A549 (cell line): ENCODE data around the gene BEND6. TPM values are rescaled to one million over a fixed set of nuclear protein-coding genes. Genes with fewer than 3 reads are reported as not detected.
A peak's percentile ranks its signal among the peaks of the same experiment; 100 is the strongest.

Source experiments
- ATAC-seq, 2 experiments: fragments of 200-7000 bp in 1 of 2; fragments of >200 bp in 1 of 2; cut with Nextera tagmentation in 1 of 2; cut with Tn5 transposase in 1 of 2; 3 replicates each; pipeline versions ENCODE4 v1.8.0 to v1.9.1; 2018 to 2020; ENCODE audit warnings: mild to moderate bottlenecking in 1 of 2, moderate library complexity in 1 of 2
- CTCF ChIA-PET: fragments of 300-600 bp; sonication (Branson Sonifier 250); formaldehyde crosslinking; extraction: SDS; loops from one replicate; lab custom pipeline; 2021; ENCODE audit warnings: antibody characterized with exemption, inconsistent platforms; lab: Yijun Ruan, JAX
- POLR2A ChIA-PET: fragments of 350-600 bp; formaldehyde crosslinking; extraction: SDS; loops from one replicate; lab custom pipeline; 2021; ENCODE audit warnings: antibody characterized with exemption, inconsistent platforms; lab: Yijun Ruan, JAX
- DNase-seq, 2 experiments: peaks; one replicate each; pipeline versions ENCODE4 v3.0.0 to v3.0.0-alpha.2; 2011 to 2016; ENCODE audit warnings: low read depth in 1 of 2, low spot score in 1 of 2
- FAIRE-seq: peaks from 2 replicates; lab custom pipeline; 2011; peaks lifted over from hg19 to GRCh38; lab: Jason Lieb, UNC
- H3K27ac ChIP-seq, 2 experiments: fragments of >200 bp; sonication (Bioruptor Twin); formaldehyde crosslinking; 3 replicates each; pipeline ENCODE4 v1.5.1; 2016 to 2017
- H3K4me1 ChIP-seq: fragments of >200 bp; sonication (Bioruptor Twin); formaldehyde crosslinking; 3 replicates; pipeline ENCODE4 v1.6.1; 2016
- H3K4me2 ChIP-seq: fragments of >200 bp; sonication (Bioruptor Twin); formaldehyde crosslinking; 3 replicates; pipeline ENCODE4 v1.6.1; 2016
- H3K4me3 ChIP-seq: fragments of >200 bp; sonication (Bioruptor Twin); formaldehyde crosslinking; 3 replicates; pipeline ENCODE4 v1.5.1; 2016
- H3K9me3 ChIP-seq: fragments of >200 bp; sonication (Bioruptor Twin); formaldehyde crosslinking; 3 replicates; pipeline ENCODE4 v1.6.1; 2016
- CBX2 ChIP-seq: fragments of 200-600 bp; sonication (generic); IDR thresholded peaks from 2 replicates; pipeline ENCODE4 v1.6.1; 2016; ENCODE audit warnings: low read depth, mild to moderate bottlenecking, borderline replicate concordance
- ELK1 ChIP-seq: fragments of 150-350 bp; IDR thresholded peaks from 2 replicates; pipeline ENCODE4 v1.6.1; 2014; ENCODE audit warnings: low read depth, mild to moderate bottlenecking, low read length
- EP300 ChIP-seq, 2 experiments: fragments of >200 bp; sonication (Bioruptor Twin); formaldehyde crosslinking; IDR thresholded peaks; 2 replicates in 1 of 2; 3 replicates in 1 of 2; pipeline ENCODE4 v1.6.1; 2016 to 2017
- FOSB ChIP-seq: fragments of 250-450 bp; sonication (Bioruptor Pico); IDR thresholded peaks from 2 replicates; pipeline ENCODE4 v1.5.0; 2020; ENCODE audit warnings: mild to moderate bottlenecking, moderate library complexity
- FOSL2 ChIP-seq, 2 experiments: fragments of 450-650 bp in 1 of 2; fragments of >200 bp in 1 of 2; sonication (Bioruptor Twin) in 1 of 2; formaldehyde crosslinking; IDR thresholded peaks; 2 replicates each; pipeline versions ENCODE4 v1.5.0 to v1.6.1; 2016 to 2020; ENCODE audit warnings: mild to moderate bottlenecking in 1 of 2, moderate library complexity in 1 of 2
- FOXS1 ChIP-seq: fragments of 250-450 bp; sonication (Bioruptor Pico); IDR thresholded peaks from 2 replicates; pipeline ENCODE4 v1.5.0; 2020; ENCODE audit warnings: mild to moderate bottlenecking, moderate library complexity
- HDAC2 ChIP-seq: fragments of 200-600 bp; sonication (generic); IDR thresholded peaks from 2 replicates; pipeline ENCODE4 v1.6.1; 2016
- HES2 ChIP-seq: fragments of >200 bp; sonication (Bioruptor Twin); formaldehyde crosslinking; IDR thresholded peaks from 2 replicates; pipeline ENCODE4 v1.6.1; 2016
- JUNB ChIP-seq: fragments of >200 bp; sonication (Bioruptor Twin); formaldehyde crosslinking; IDR thresholded peaks from 2 replicates; pipeline ENCODE4 v1.6.1; 2016
- KDM1A ChIP-seq: fragments of 200-600 bp; sonication (generic); IDR thresholded peaks from 2 replicates; pipeline ENCODE4 v1.6.1; 2016; ENCODE audit warnings: low read depth, mild to moderate bottlenecking
- KDM5A ChIP-seq: fragments of 200-600 bp; sonication (generic); IDR thresholded peaks from 2 replicates; pipeline ENCODE4 v1.6.1; 2016; ENCODE audit warnings: antibody characterized with exemption, mild to moderate bottlenecking
- MAFK ChIP-seq: fragments of 450-650 bp; IDR thresholded peaks from 2 replicates; pipeline ENCODE4 v1.6.1; 2014; ENCODE audit not compliant: partially characterized antibody
- MAZ ChIP-seq: fragments of 150-350 bp; IDR thresholded peaks from 2 replicates; pipeline ENCODE4 v1.6.1; 2014; ENCODE audit warnings: antibody characterized with exemption, low read depth, low read length, borderline replicate concordance
- NFE2L2 ChIP-seq: fragments of 150-350 bp; conservative IDR thresholded peaks from 2 replicates; pipeline ENCODE4 v1.6.1; 2014; ENCODE audit warnings: low read length
- PBX3 ChIP-seq: IDR thresholded peaks from 2 replicates; pipeline ENCODE4 v1.6.1; 2012
- PHF8 ChIP-seq: fragments of 200-600 bp; sonication (generic); IDR thresholded peaks from 2 replicates; pipeline ENCODE4 v1.6.1; 2016; ENCODE audit warnings: low read depth, mild to moderate bottlenecking, antibody characterized with exemption, moderate library complexity, borderline replicate concordance
- POLR2A ChIP-seq: IDR thresholded peaks from 2 replicates; pipeline ENCODE4 v1.6.1; 2012; ENCODE audit warnings: mild to moderate bottlenecking, low read length
- RAD21 ChIP-seq, 2 experiments: fragments of >200 bp in 1 of 2; sonication (Bioruptor Twin) in 1 of 2; formaldehyde crosslinking in 1 of 2; IDR thresholded peaks in 1 of 2; conservative IDR thresholded peaks in 1 of 2; 2 replicates in 1 of 2; 3 replicates in 1 of 2; pipeline ENCODE4 v1.6.1; 2012 to 2018; ENCODE audit warnings: inconsistent platforms in 1 of 2
- RARB ChIP-seq: fragments of 250-450 bp; sonication (Bioruptor Pico); IDR thresholded peaks from 2 replicates; pipeline ENCODE4 v1.8.0; 2021; ENCODE audit warnings: mild to moderate bottlenecking, moderate library complexity
- RCOR1 ChIP-seq: fragments of 150-350 bp; IDR thresholded peaks from 2 replicates; pipeline ENCODE4 v1.6.1; 2014; ENCODE audit warnings: antibody characterized with exemption, low read length, low read depth
- USF2 ChIP-seq: fragments of 450-650 bp; IDR thresholded peaks from 2 replicates; pipeline ENCODE4 v1.6.1; 2014; ENCODE audit warnings: antibody characterized with exemption
- ZFP36 ChIP-seq: fragments of 450-650 bp; IDR thresholded peaks from 2 replicates; pipeline ENCODE4 v1.6.1; 2014; ENCODE audit warnings: borderline replicate concordance; ENCODE audit not compliant: partially characterized antibody
- WGBS: methylation state at CpG from one replicate; pipeline ENCODE4 v1.1.6; 2017; ENCODE audit errors: missing lambda C conversion rate; 5-methylcytosine and 5-hydroxymethylcytosine counted together
- polyA plus RNA-seq, 4 experiments: library from polyadenylated mRNA; depleted of rRNA in 3 of 4; stranded (reverse); fragments of >200 nt; fragmentation: RNase III in 1 of 4; extraction: RNeasy Plus Mini Kit Qiagen cat#74134 plus additional on column Dnase treatment in 1 of 4; gene quantifications; 2 replicates in 3 of 4; 3 replicates in 1 of 4; pipeline ENCODE4 v1.2.3, GENCODE V29; 2011 to 2017
- TF ChIP-seq, protein P1 (sequence below): fragments of >200 bp; sonication (Bioruptor Twin); formaldehyde crosslinking; IDR thresholded peaks from 3 replicates; pipeline ENCODE4 v1.5.1; 2016

The BEND6 gene
- polyA plus RNA-seq, 2 of the 4 experiments (the other 2 are of a cell fraction), result 2.1 to 2.9 TPM

DNA sequence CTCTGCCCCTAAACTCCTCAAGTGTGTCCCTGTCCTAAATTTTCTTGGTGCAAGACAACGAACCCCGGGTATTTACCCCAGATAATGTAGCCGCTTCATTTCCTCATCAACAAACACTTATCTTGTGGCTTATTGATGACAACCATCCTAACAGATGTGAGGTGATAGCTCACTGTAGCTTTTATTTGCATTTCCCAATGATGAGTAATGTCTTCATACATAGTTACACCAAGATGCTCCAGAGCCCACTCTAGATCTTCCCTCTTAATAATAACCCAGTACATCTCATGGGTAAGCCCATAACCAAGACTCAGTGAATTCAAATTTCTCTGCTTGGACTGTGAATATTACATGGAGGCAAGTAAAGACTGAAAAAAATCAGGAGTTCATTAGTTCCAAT is 48.2 kb upstream of the BEND6 start:
- POLR2A ChIA-PET, result no interaction called here
- peak overlapping the region; percentile 40 for H3K4me2 ChIP-seq

GRCh38 chr6:56909115-56909907 is 45.6 kb upstream of the BEND6 start:
- ATAC-seq (no peak), DNase-seq (no peak), FAIRE-seq (no peak)
- Histone ChIP-seq H3K4me1 (peaks cover 39% of the 10 kb centered on the region), H3K27ac (no peak overlapping the region), H3K9me3 (no peaks in the 10 kb centered on the region), H3K4me2 (no peak overlapping the region)
- POLR2A ChIA-PET, result no interaction called here
- no peak for TF ChIP-seq RAD21 (conservative IDR thresholded peaks at IDR 0.05 in 1 of 2, IDR thresholded peaks at IDR 0.05 in 1 of 2)
- no peak for TF ChIP-seq MAZ
- TF ChIP-seq, protein P1, sequence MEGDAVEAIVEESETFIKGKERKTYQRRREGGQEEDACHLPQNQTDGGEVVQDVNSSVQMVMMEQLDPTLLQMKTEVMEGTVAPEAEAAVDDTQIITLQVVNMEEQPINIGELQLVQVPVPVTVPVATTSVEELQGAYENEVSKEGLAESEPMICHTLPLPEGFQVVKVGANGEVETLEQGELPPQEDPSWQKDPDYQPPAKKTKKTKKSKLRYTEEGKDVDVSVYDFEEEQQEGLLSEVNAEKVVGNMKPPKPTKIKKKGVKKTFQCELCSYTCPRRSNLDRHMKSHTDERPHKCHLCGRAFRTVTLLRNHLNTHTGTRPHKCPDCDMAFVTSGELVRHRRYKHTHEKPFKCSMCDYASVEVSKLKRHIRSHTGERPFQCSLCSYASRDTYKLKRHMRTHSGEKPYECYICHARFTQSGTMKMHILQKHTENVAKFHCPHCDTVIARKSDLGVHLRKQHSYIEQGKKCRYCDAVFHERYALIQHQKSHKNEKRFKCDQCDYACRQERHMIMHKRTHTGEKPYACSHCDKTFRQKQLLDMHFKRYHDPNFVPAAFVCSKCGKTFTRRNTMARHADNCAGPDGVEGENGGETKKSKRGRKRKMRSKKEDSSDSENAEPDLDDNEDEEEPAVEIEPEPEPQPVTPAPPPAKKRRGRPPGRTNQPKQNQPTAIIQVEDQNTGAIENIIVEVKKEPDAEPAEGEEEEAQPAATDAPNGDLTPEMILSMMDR, result no peak
- TF ChIP-seq HES2, result no peak
- TF ChIP-seq MAFK, result no peak
- TF ChIP-seq PHF8, result no peak
- TF ChIP-seq, all 56 proteins: peak for 0
- CTCF ChIA-PET, result interaction anchor here (0.9 to 2.0 kb wide), 5 partner anchors 11 to 408 kb away, joined by 3 to 7 read pairs (median 4); partner anchors contain the start of gene BEND6
- H3K4me3 ChIP-seq, result no peak overlapping the region
- 54% methylated on average over 4 of the region's 4 CpGs for WGBS

More for the DNA sequence above, 48.2 kb upstream of the BEND6 start:
- peak in 1 of 2 experiments; percentile 59; a peak in 3 of 6 replicates for ATAC-seq
- Histone ChIP-seq H3K9me3 (no peaks in the 10 kb centered on the region), H3K27ac (0 out of 6 replicates have a peak overlapping the region, but pooled peaks of 1 of the 2 experiments have one; percentile 3), H3K4me1 (peaks cover 44% of the 10 kb centered on the region), H3K4me3 (no peak overlapping the region)
- WGBS, result 52% methylated on average over 3 of the region's 3 CpGs
- no peak for FAIRE-seq
- DNase-seq, result no peak
- TF ChIP-seq CBX2 (no peak), JUNB (no peak), FOSL2 (IDR thresholded peaks at IDR 0.05) (no peak), FOSL2 (CRISPR knock-in tag; IDR thresholded peaks at IDR 0.05) (peak; percentile 21; the same call in 1 of the 2 replicates)
- CTCF ChIA-PET, result interaction anchor here (1.0 to 1.3 kb wide), 3 partner anchors 48 to 410 kb away, joined by 3 to 6 read pairs (median 4); partner anchors contain the start of genes BEND6 and PRIM2

DNA sequence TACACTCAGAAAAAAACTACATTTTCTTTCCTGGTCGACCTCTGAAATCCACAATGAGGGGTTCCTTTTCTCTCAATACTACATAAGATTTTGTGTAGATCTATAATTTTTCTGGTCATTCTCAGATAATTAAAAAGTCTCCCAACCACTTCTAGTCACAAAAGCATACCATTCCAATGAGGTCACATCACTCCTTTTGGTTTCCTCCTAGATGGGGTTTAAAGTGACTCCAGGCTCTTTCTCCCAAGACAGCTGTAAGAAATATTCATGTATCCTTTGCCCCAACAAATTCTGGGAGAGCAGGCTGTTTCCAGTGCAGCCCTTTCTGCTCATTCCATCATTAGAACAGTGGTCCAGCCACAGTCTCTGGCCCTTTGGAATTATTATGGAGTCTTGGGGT is 43.1 kb upstream of the BEND6 start:
- peak overlapping the region; percentile 15; the same call in 1 of the 3 replicates for H3K4me2 ChIP-seq

More for the DNA sequence above, 43.1 kb upstream of the BEND6 start:
- CTCF ChIA-PET, result interaction anchor here (0.7 to 4.3 kb wide), 6 partner anchors 9 to 405 kb away, joined by 3 to 31 read pairs (median 4); partner anchors contain the start of genes BEND6 and PRIM2
- peaks cover 34% of the 10 kb centered on the region for H3K4me1 ChIP-seq
- H3K9me3 ChIP-seq, result no peaks in the 10 kb centered on the region
- no peak overlapping the region for H3K4me3 ChIP-seq
- 0 out of 6 replicates have a peak overlapping the region, but pooled peaks of 1 of the 2 experiments have one; percentile 26 for H3K27ac ChIP-seq
- DNase-seq, result no peak
- no peak for FAIRE-seq
- no peak for ATAC-seq
- 41% methylated on average over 1 of the region's 1 CpG for WGBS
- TF ChIP-seq RARB (CRISPR knock-in tag), result no peak
- no peak for TF ChIP-seq RCOR1
- no peak for TF ChIP-seq FOSB (CRISPR knock-in tag)
- TF ChIP-seq USF2, result no peak
- no peak for TF ChIP-seq NFE2L2
- TF ChIP-seq MAFK, result no peak
- TF ChIP-seq, protein P1, result no peak
- no peak for TF ChIP-seq KDM5A
- no peak for TF ChIP-seq MAZ
- no peak for TF ChIP-seq PBX3
- no peak for TF ChIP-seq ELK1
- TF ChIP-seq HDAC2, result no peak
- no peak for TF ChIP-seq POLR2A
- no peak for TF ChIP-seq ZFP36
- TF ChIP-seq CBX2, result no peak
- TF ChIP-seq KDM1A, result no peak
- TF ChIP-seq EP300 (IDR thresholded peaks at IDR 0.05), result no peak
- no peak for TF ChIP-seq FOXS1
- POLR2A ChIA-PET, result no interaction called here
